Right lobe of liver (tissue), 6 donors: Measurements from ENCODE around the gene BAAT. TPM values are rescaled to one million over a fixed set of nuclear protein-coding genes. Genes with fewer than 3 reads are reported as not detected.
A peak's percentile ranks its signal among the peaks of the same experiment; 100 is the strongest.

Experiments
- ATAC-seq, 4 donors: fragments of 200-7000 bp; cut with Tn5 transposase; one replicate each; pipeline ENCODE4 v1.9.1; 2020; ENCODE audit warnings: mild to moderate bottlenecking in 4 of 4, moderate library complexity in 4 of 4
- DNase-seq, 3 donors: peaks; one replicate each; pipeline ENCODE4 v3.0.0-alpha.2; 2020
- H3K27ac ChIP-seq, 3 donors: fragments of 200-600 bp; one replicate each; pipeline ENCODE4 v1.8.0; 2022
- H3K27me3 ChIP-seq, 2 donors: fragments of 200-600 bp; one replicate each; pipeline ENCODE4 v1.8.0; 2022
- H3K36me3 ChIP-seq, 4 donors: fragments of 200-600 bp; sonication (generic) in 1 of 4; one replicate each; pipeline versions ENCODE4 v1.5.1 to v1.8.0; 2017 to 2022; ENCODE audit warnings: control low read depth in 1 of 4
- H3K4me1 ChIP-seq, 4 donors: fragments of 200-600 bp; sonication (generic) in 1 of 4; one replicate each; pipeline versions ENCODE4 v1.5.1 to v1.8.0; 2017 to 2022; ENCODE audit warnings: control low read depth in 1 of 4
- H3K4me3 ChIP-seq, 3 donors: fragments of 200-600 bp; one replicate each; pipeline ENCODE4 v1.8.0; 2022
- H3K9me3 ChIP-seq, 4 donors: fragments of 200-600 bp; sonication (generic) in 1 of 4; one replicate each; pipeline versions ENCODE4 v1.5.1 to v1.8.0; 2017 to 2022; ENCODE audit warnings: control low read depth in 1 of 4
- CTCF ChIP-seq, 4 donors: fragments of 200-600 bp in 3 of 4; fragments of 450-650 bp in 1 of 4; IDR thresholded peaks; one replicate each; pipeline versions ENCODE4 v1.5.1 to v1.8.0; 2016 to 2022; ENCODE audit warnings: antibody characterized with exemption in 4 of 4, mild to moderate bottlenecking in 2 of 4
- POLR2A ChIP-seq: fragments of 450-650 bp; IDR thresholded peaks from one replicate; pipeline ENCODE4 v1.6.1; 2017; ENCODE audit warnings: antibody characterized with exemption, mild to moderate bottlenecking
- WGBS: methylation state at CpG from one replicate; pipeline ENCODE4 v1.1.6; 2018; ENCODE audit warnings: low coverage, low lambda C conversion rate; ENCODE audit not compliant: insufficient coverage; ENCODE audit errors: missing lambda C conversion rate; 5-methylcytosine and 5-hydroxymethylcytosine counted together
- intact Hi-C, 2 donors: fragments of 100-400 bp; cut with DNase I; formaldehyde crosslinking; loops; one replicate each; pipeline versions ENCODE4 v1.11.2 to v1.14.1; 2022
- total RNA-seq, 6 experiments: library from RNA; depleted of rRNA in 2 of 6; stranded (reverse); fragments of >200 nt in 2 of 6; fragmentation: NEBNext Ultra II Directional in 3 of 6; extraction: Animal tissue kit (Norgen Biotek cat#: 25700) in 3 of 6; gene quantifications; one replicate each; pipeline versions ENCODE4 v1.1.0 to v1.2.4, GENCODE V29; 2016 to 2023
- donor health status: DM: no; HTN: yes; CAD: no.
- donor health status: DM: no; HTN: no; CAD: no.
- donor health status: DM: no; HTN: no; CAD: no.
- donor health status: DM: no; HTN: yes; CAD: no.
- donor health status: DM: no; HTN: yes; CAD: no.

The BAAT gene
- total RNA-seq, 6 experiments from 2014 or later: 223 to 648 (median 507) TPM

- peak overlapping the region; percentile 15 to 93 (median 91) for H3K27ac ChIP-seq
- no peak overlapping the region for H3K4me3 ChIP-seq
- H3K9me3 ChIP-seq: no peaks in the 10 kb centered on the region
- TF ChIP-seq POLR2A (peak; percentile 20), CTCF (IDR thresholded peaks at IDR 0.05) (no peak)
- peaks cover 0 to 50% (median 14%) of the 10 kb centered on the region in 4 donors for H3K4me1 ChIP-seq
- no peaks in the 10 kb centered on the region for H3K36me3 ChIP-seq
- ATAC-seq (peak; percentile 33 to 68 (median 54)), DNase-seq (no peak)
- intact Hi-C loops: no loop called here
- no peaks in the 10 kb centered on the region for H3K27me3 ChIP-seq
Observed at GRCh38 chr9:101317735-101318134, 67.1 kb downstream of the BAAT start.

GRCh38 chr9:101315112-101315450 lies 69.7 kb downstream of the BAAT start:
- Histone ChIP-seq H3K36me3 (no peaks in the 10 kb centered on the region), H3K4me1 (peaks cover 0 to 40% (median 14%) of the 10 kb centered on the region in 4 donors), H3K9me3 (no peaks in the 10 kb centered on the region), H3K27ac (peak overlapping the region; percentile 64 to 93 (median 91)), H3K27me3 (no peaks in the 10 kb centered on the region), H3K4me3 (no peak overlapping the region)
- TF ChIP-seq POLR2A: no peak
- TF ChIP-seq CTCF (IDR thresholded peaks at IDR 0.05): no peak
- intact Hi-C loops: no loop called here
- ATAC-seq: peak; percentile 2 to 31 (median 16)
- DNase-seq: no peak
- WGBS: 33% methylated on average over 2 of the region's 2 CpGs

GRCh38 chr9:101312661-101313060 lies 72.1 kb downstream of the BAAT start:
- intact Hi-C loops: no loop called here
- no peaks in the 10 kb centered on the region for H3K36me3 ChIP-seq
- H3K27ac ChIP-seq: peak overlapping the region in 2 of 3 donors; percentile 8 to 12
- no peaks in the 10 kb centered on the region for H3K27me3 ChIP-seq
- ATAC-seq (no peak), DNase-seq (no peak)
- H3K4me3 ChIP-seq: no peak overlapping the region
- WGBS: 85% methylated on average over 5 of the region's 8 CpGs
- peaks cover 0 to 35% (median 10%) of the 10 kb centered on the region in 4 donors for H3K4me1 ChIP-seq
- no peaks in the 10 kb centered on the region for H3K9me3 ChIP-seq
- TF ChIP-seq POLR2A: no peak
- TF ChIP-seq CTCF (IDR thresholded peaks at IDR 0.05): no peak

GRCh38 chr9:101311758-101312420 lies 72.9 kb downstream of the BAAT start:
- DNase-seq: no peak
- ATAC-seq: peak; percentile 59 to 68 (median 64)
- H3K27ac ChIP-seq: peak overlapping the region in 2 of 3 donors; percentile 9 to 17
- no peaks in the 10 kb centered on the region for H3K36me3 ChIP-seq
- TF ChIP-seq POLR2A (no peak), CTCF (IDR thresholded peaks at IDR 0.05) (peak; percentile 72 to 91 (median 75))
- no peak overlapping the region for H3K4me3 ChIP-seq
- intact Hi-C loops: no loop called here
- H3K4me1 ChIP-seq: peaks cover 0 to 31% (median 6%) of the 10 kb centered on the region in 4 donors
- WGBS: 14% methylated on average over 4 of the region's 4 CpGs
- no peaks in the 10 kb centered on the region for H3K9me3 ChIP-seq
- H3K27me3 ChIP-seq: no peaks in the 10 kb centered on the region
